H1 (cell line): ENCODE results near the gene YOD1. TPM values are rescaled to one million over a fixed set of nuclear protein-coding genes. Genes with fewer than 3 reads are reported as not detected.

ENCODE experiments used
- CHD7 ChIP-seq: fragments of 300-600 bp; sonication (generic); IDR thresholded peaks from 2 replicates; pipeline ENCODE4 v1.7.1; 2012; ENCODE audit warnings: low read length, moderate library complexity, mild to moderate bottlenecking, inconsistent platforms; ENCODE audit not compliant: insufficient replicate concordance
- CREB1 ChIP-seq: IDR thresholded peaks from 2 replicates; pipeline ENCODE4 v1.6.1; 2012; ENCODE audit warnings: inconsistent platforms
- GTF2F1 ChIP-seq: IDR thresholded peaks from 2 replicates; pipeline ENCODE4 v1.6.1; 2012; ENCODE audit warnings: low read depth, low read length, improper control_type of control experiment, borderline replicate concordance
- KDM5A ChIP-seq: fragments of 200-600 bp; IDR thresholded peaks from 2 replicates; pipeline ENCODE4 v1.7.1; 2012; ENCODE audit warnings: mild to moderate bottlenecking, low read length, inconsistent platforms, mixed read lengths
- POLR2A ChIP-seq, 2 experiments: IDR thresholded peaks; 1 replicate in 1 of 2; 2 replicates in 1 of 2; pipeline ENCODE4 v1.6.1; 2011; ENCODE audit warnings: low read depth in 2 of 2, low read length in 2 of 2, mild to moderate bottlenecking in 2 of 2; ENCODE audit errors: control extremely low read depth in 1 of 2
- SIX5 ChIP-seq: IDR thresholded peaks from 2 replicates; pipeline ENCODE4 v1.6.1; 2011; ENCODE audit warnings: mild to moderate bottlenecking, low read depth, low read length
- polyA plus RNA-seq, 7 experiments: library from polyadenylated mRNA; depleted of rRNA in 3 of 7; stranded (reverse) in 5 of 7; unstranded in 2 of 7; fragments of >200 nt in 5 of 7; fragments of 200-250 nt in 2 of 7; gene quantifications; 1 replicate in 5 of 7; 2 replicates in 1 of 7; 4 replicates in 1 of 7; pipeline versions ENCODE4 v1.2.1 to v1.2.3, GENCODE V29; 2011 to 2013; ENCODE audit warnings: missing spikeins in 2 of 7, mixed read lengths in 2 of 7
- total RNA-seq: library from RNA; stranded (reverse); fragmentation: NEBNext Ultra II Directional; extraction: Animal tissue kit (Norgen Biotek cat#: 25700); gene quantifications from 2 replicates; pipeline ENCODE4 v1.2.1, GENCODE V29; 2021

The YOD1 gene
- total and polyA plus RNA-seq, 2 of the 8 experiments (the other 6 are each of a cell fraction or from before 2014, with no cell fraction given) = 1.9 to 11.8 TPM

DNA sequence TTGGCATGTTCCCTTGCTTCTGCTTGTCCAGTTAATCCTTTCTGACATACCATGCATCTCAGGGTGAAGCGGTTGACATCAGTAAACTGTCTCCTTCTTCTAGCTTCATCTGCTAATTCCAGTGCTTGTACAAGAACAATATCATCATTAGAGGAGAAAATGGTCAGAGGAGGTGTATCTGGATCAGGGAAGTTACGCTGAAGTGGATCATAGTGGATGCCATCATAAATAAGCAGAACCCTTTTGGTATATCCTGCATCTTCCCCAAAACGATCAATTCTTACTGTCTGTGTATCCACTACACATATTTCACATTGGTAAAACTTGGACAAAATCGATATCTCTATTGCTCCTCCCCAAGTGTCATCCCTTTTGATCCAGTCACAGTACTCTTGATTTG is 2.0 kb downstream of the YOD1 start (continued):
- no peak for TF ChIP-seq CHD7
- no peak for TF ChIP-seq CREB1
- no peak for TF ChIP-seq GTF2F1
- TF ChIP-seq SIX5 = no peak
- TF ChIP-seq KDM5A = no peak
- TF ChIP-seq POLR2A (IDR thresholded peaks at IDR 0.05; ENCODE audit: control extremely low read depth in 1 of 2, low read depth in 2 of 2, low read length in 2 of 2) = no peak
